Measurements from ENCODE around the gene RBCK1. TPM values are rescaled to one million over a fixed set of nuclear protein-coding genes. Genes with fewer than 3 reads are reported as not detected.

Gene RBCK1
- total and polyA plus RNA-seq, 10 of the 15 experiments (the other 5 are each of a cell fraction or from before 2014, with no cell fraction given): 14.1 to 99.7 (median 76.0) TPM

GRCh38 chr20:407953-408842 is at the start of gene RBCK1 (continued):
- TF ChIP-seq ATF7 (IDR thresholded peaks at IDR 0.05; ENCODE audit: low read depth) (no peak), NR2F1 (conservative IDR thresholded peaks at IDR 0.05) (peak; percentile 28; the same call in 1 of the 2 replicates), EP300 (IDR thresholded peaks at IDR 0.05; ENCODE audit: borderline replicate concordance in 1 of 2, control insufficient read depth in 1 of 2, low read depth in 2 of 2, low read length in 2 of 2) (no peak), EZH2 (IDR thresholded peaks at IDR 0.05; ENCODE audit: borderline replicate concordance, control insufficient read depth, low read depth, low read length) (no peak), NFIC (IDR thresholded peaks at IDR 0.05; ENCODE audit: low read depth, low read length) (no peak), IKZF1 (conservative IDR thresholded peaks at IDR 0.05) (peak; percentile 67), E2F8 (IDR thresholded peaks at IDR 0.05; ENCODE audit: low read depth, partially characterized antibody) (no peak), ETV6 (conservative IDR thresholded peaks at IDR 0.05 in 1 of 2, IDR thresholded peaks at IDR 0.05 in 1 of 2; ENCODE audit: borderline replicate concordance in 1 of 2, low read depth in 1 of 2) (peak in 1 of 2 experiments; percentile 54; a peak in 2 of 4 replicates), STAT3 (IDR thresholded peaks at IDR 0.05; ENCODE audit: low read depth, low read length) (no peak), BHLHE40 (IDR thresholded peaks at IDR 0.05; ENCODE audit: borderline replicate concordance in 1 of 2, low read depth in 2 of 2, low read length in 1 of 2) (peak in 1 of 2 experiments; percentile 16; a peak in 1 of 4 replicates), IKZF2 (IDR thresholded peaks at IDR 0.05) (peak; percentile 22 to 48; a peak in 2 of 4 replicates), TCF7 (IDR thresholded peaks at IDR 0.05; ENCODE audit: borderline replicate concordance) (no peak), GATAD2B (conservative IDR thresholded peaks at IDR 0.05; ENCODE audit: low read depth) (0 out of 2 replicates have a peak, but pooled peaks have one; percentile 68), JUNB (IDR thresholded peaks at IDR 0.05) (no peak), NRF1 (conservative IDR thresholded peaks at IDR 0.05; ENCODE audit: low read depth, low read length) (no peak), ZNF592 (IDR thresholded peaks at IDR 0.05) (no peak)
- TF ChIP-seq, protein P1, sequence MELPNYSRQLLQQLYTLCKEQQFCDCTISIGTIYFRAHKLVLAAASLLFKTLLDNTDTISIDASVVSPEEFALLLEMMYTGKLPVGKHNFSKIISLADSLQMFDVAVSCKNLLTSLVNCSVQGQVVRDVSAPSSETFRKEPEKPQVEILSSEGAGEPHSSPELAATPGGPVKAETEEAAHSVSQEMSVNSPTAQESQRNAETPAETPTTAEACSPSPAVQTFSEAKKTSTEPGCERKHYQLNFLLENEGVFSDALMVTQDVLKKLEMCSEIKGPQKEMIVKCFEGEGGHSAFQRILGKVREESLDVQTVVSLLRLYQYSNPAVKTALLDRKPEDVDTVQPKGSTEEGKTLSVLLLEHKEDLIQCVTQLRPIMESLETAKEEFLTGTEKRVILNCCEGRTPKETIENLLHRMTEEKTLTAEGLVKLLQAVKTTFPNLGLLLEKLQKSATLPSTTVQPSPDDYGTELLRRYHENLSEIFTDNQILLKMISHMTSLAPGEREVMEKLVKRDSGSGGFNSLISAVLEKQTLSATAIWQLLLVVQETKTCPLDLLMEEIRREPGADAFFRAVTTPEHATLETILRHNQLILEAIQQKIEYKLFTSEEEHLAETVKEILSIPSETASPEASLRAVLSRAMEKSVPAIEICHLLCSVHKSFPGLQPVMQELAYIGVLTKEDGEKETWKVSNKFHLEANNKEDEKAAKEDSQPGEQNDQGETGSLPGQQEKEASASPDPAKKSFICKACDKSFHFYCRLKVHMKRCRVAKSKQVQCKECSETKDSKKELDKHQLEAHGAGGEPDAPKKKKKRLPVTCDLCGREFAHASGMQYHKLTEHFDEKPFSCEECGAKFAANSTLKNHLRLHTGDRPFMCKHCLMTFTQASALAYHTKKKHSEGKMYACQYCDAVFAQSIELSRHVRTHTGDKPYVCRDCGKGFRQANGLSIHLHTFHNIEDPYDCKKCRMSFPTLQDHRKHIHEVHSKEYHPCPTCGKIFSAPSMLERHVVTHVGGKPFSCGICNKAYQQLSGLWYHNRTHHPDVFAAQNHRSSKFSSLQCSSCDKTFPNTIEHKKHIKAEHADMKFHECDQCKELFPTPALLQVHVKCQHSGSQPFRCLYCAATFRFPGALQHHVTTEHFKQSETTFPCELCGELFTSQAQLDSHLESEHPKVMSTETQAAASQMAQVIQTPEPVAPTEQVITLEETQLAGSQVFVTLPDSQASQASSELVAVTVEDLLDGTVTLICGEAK (IDR thresholded peaks at IDR 0.05; ENCODE audit: borderline replicate concordance): peak; percentile 77; the same call in 1 of the 2 replicates

All from GM12878 (cell line).